Measurements from ENCODE around the gene QRSL1.

GRCh38 chr6:106608080-106608668 is 21.2 kb upstream of the QRSL1 start:
- TF ChIP-seq, protein P1, sequence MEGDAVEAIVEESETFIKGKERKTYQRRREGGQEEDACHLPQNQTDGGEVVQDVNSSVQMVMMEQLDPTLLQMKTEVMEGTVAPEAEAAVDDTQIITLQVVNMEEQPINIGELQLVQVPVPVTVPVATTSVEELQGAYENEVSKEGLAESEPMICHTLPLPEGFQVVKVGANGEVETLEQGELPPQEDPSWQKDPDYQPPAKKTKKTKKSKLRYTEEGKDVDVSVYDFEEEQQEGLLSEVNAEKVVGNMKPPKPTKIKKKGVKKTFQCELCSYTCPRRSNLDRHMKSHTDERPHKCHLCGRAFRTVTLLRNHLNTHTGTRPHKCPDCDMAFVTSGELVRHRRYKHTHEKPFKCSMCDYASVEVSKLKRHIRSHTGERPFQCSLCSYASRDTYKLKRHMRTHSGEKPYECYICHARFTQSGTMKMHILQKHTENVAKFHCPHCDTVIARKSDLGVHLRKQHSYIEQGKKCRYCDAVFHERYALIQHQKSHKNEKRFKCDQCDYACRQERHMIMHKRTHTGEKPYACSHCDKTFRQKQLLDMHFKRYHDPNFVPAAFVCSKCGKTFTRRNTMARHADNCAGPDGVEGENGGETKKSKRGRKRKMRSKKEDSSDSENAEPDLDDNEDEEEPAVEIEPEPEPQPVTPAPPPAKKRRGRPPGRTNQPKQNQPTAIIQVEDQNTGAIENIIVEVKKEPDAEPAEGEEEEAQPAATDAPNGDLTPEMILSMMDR (IDR thresholded peaks at IDR 0.05; ENCODE audit: low read depth, low read length, missing input control), result peak; percentile 77
- TF ChIP-seq, protein P2, sequence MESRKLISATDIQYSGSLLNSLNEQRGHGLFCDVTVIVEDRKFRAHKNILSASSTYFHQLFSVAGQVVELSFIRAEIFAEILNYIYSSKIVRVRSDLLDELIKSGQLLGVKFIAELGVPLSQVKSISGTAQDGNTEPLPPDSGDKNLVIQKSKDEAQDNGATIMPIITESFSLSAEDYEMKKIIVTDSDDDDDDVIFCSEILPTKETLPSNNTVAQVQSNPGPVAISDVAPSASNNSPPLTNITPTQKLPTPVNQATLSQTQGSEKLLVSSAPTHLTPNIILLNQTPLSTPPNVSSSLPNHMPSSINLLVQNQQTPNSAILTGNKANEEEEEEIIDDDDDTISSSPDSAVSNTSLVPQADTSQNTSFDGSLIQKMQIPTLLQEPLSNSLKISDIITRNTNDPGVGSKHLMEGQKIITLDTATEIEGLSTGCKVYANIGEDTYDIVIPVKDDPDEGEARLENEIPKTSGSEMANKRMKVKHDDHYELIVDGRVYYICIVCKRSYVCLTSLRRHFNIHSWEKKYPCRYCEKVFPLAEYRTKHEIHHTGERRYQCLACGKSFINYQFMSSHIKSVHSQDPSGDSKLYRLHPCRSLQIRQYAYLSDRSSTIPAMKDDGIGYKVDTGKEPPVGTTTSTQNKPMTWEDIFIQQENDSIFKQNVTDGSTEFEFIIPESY (IDR thresholded peaks at IDR 0.05), result no peak

Measured in liver (tissue), 2 donors.